ENCODE data around the gene PRDM16.

- no peak for TF ChIP-seq CTCF (IDR thresholded peaks at IDR 0.05)
- TF ChIP-seq POLR2A (IDR thresholded peaks at IDR 0.05), result no peak
Measured at GRCh38 chr1:3153902-3154795, 85.1 kb downstream of the PRDM16 start.

Data from testis (tissue), 2 donors.